ENCODE results near the gene BCAS4.

BCAS4 gene

GRCh38 chr20:50911716-50912115 is 116.9 kb downstream of the BCAS4 start:
- DNase-seq (ENCODE audit: low spot score), result no peak

GRCh38 chr20:50913690-50914375 is 119.0 kb downstream of the BCAS4 start:
- DNase-seq (ENCODE audit: low spot score), result no peak

GRCh38 chr20:50915424-50915823 is 120.6 kb downstream of the BCAS4 start:
- DNase-seq (ENCODE audit: low spot score), result no peak

GRCh38 chr20:50916257-50916656 is 121.4 kb downstream of the BCAS4 start:
- DNase-seq (ENCODE audit: low spot score), result no peak

- DNase-seq (ENCODE audit: low spot score), result no peak
Measured at GRCh38 chr20:50916934-50917333, 122.1 kb downstream of the BCAS4 start.

- no peak for DNase-seq (ENCODE audit: low spot score)
Measured at GRCh38 chr20:50918403-50918802, 123.5 kb downstream of the BCAS4 start.

- DNase-seq (ENCODE audit: low spot score), result no peak
Measured at GRCh38 chr20:50919567-50919966, 124.7 kb downstream of the BCAS4 start.

GRCh38 chr20:50920997-50921396 is 126.1 kb downstream of the BCAS4 start:
- no peak for DNase-seq (ENCODE audit: low spot score)

GRCh38 chr20:50921803-50922501 is 127.1 kb downstream of the BCAS4 start:
- no peak for DNase-seq (ENCODE audit: low spot score)

- DNase-seq (ENCODE audit: low spot score), result no peak
Measured at GRCh38 chr20:50924261-50924920, 129.5 kb downstream of the BCAS4 start.

- DNase-seq (ENCODE audit: low spot score), result no peak
Measured at GRCh38 chr20:50926530-50926929, 131.7 kb downstream of the BCAS4 start.

All from hematopoietic multipotent progenitor cell treated with erythropoietin and hydrocortisone succinate and interleukin-3 and kit ligand, for 15 days (in vitro differentiated cells).